Measurements from ENCODE around the gene SIGLEC6. TPM values are rescaled to one million over a fixed set of nuclear protein-coding genes. Genes with fewer than 3 reads are reported as not detected.

SIGLEC6 gene
- total RNA-seq = not detected in 2 replicates

GRCh38 chr19:51531349-51532315, at the start of gene SIGLEC6:
TSS of gene SIGLEC6 (minus strand) at chr19:51531670. CDS start at chr19:51531648, 22 bp downstream.

GRCh38 chr19:51570962-51571575, 39.6 kb upstream of the SIGLEC6 start, which contains the start of gene ZNF175:
TSS of gene ZNF175 (plus strand) at chr19:51571283. CDS start at chr19:51573330, 2,047 bp downstream.

GRCh38 chr19:51501594-51502263, 29.7 kb downstream of the SIGLEC6 start, which contains the start of gene SIGLEC12:
TSS of gene SIGLEC12 (minus strand) at chr19:51501800. CDS start at chr19:51501733, 67 bp downstream.

GRCh38 chr19:51478381-51479234, 52.9 kb downstream of the SIGLEC6 start, which contains the start of gene CEACAM18:
TSS of gene CEACAM18 (plus strand) at chr19:51478539.

Other genes starting within 250 kb of the SIGLEC6 start
- not detected in 2 replicates for gene IGLON5, start 220.0 kb downstream of the SIGLEC6 start, total RNA-seq
- gene VSIG10L, start 189.5 kb downstream of the SIGLEC6 start, total RNA-seq = 0.08 and 0.62 TPM in 2 replicates
- gene ETFB, start 165.3 kb downstream of the SIGLEC6 start, total RNA-seq = 81.5 and 103 TPM in 2 replicates
- gene CLDND2, start 162.7 kb downstream of the SIGLEC6 start, total RNA-seq = not detected in 2 replicates
- not detected in 2 replicates for gene NKG7, start 159.0 kb downstream of the SIGLEC6 start, total RNA-seq
- gene LIM2, start 143.7 kb downstream of the SIGLEC6 start, total RNA-seq = not detected in 2 replicates
- gene C19orf84, start 141.1 kb downstream of the SIGLEC6 start, total RNA-seq = not detected in 2 replicates
- gene SIGLEC10, start 114.0 kb downstream of the SIGLEC6 start, total RNA-seq = not detected in 2 replicates
- not detected in 2 replicates for gene SIGLEC8, start 73.2 kb downstream of the SIGLEC6 start, total RNA-seq
- not detected in 2 replicates for gene CEACAM18, start 53.1 kb downstream of the SIGLEC6 start, total RNA-seq
- gene SIGLEC12, start 29.9 kb downstream of the SIGLEC6 start, total RNA-seq = not detected in 2 replicates
- 2.4 and 4.8 TPM in 2 replicates for gene ZNF175, start 39.6 kb upstream of the SIGLEC6 start, total RNA-seq
- not detected in 2 replicates for gene SIGLEC5, start 98.7 kb upstream of the SIGLEC6 start, total RNA-seq
- not detected in 2 replicates for gene SIGLEC14, start 115.2 kb upstream of the SIGLEC6 start, total RNA-seq
- 5.8 and 6.0 TPM in 2 replicates for gene SPACA6, start 161.7 kb upstream of the SIGLEC6 start, total RNA-seq
- gene HAS1, start 192.3 kb upstream of the SIGLEC6 start, total RNA-seq = 0.11 TPM in 1 of 2 replicates, not detected in the other
- gene FPR1, start 220.2 kb upstream of the SIGLEC6 start, total RNA-seq = not detected in 2 replicates
- not detected in 2 replicates for gene FPR2, start 229.5 kb upstream of the SIGLEC6 start, total RNA-seq